HepG2 (cell line): Measurements from ENCODE around the gene KIF6. TPM values are rescaled to one million over a fixed set of nuclear protein-coding genes. Genes with fewer than 3 reads are reported as not detected.

Experiments
- ATAC-seq: fragments of 200-7000 bp; cut with Tn5 transposase; 3 replicates; pipeline ENCODE4 v1.9.1; 2020; ENCODE audit warnings: mild to moderate bottlenecking, moderate library complexity
- BruUV-seq: library from RNA; stranded (reverse); fragments of 400-500 nt; replicated peaks from 2 replicates; lab custom pipeline; 2021; lab: Mats Ljungman, UMichigan
- CTCF ChIA-PET: fragments of 300-600 bp; formaldehyde crosslinking; extraction: SDS; loops from one replicate; lab custom pipeline; 2021; ENCODE audit warnings: low total read pairs, inconsistent platforms, low intra/inter-chr PET ratio; lab: Yijun Ruan, JAX
- POLR2A ChIA-PET: fragments of 350-600 bp; sonication (Branson Sonifier 250); formaldehyde crosslinking; loops from one replicate; lab custom pipeline; 2020; ENCODE audit warnings: antibody characterized with exemption, inconsistent platforms; lab: Yijun Ruan, JAX
- DNase-seq: peaks from one replicate; pipeline ENCODE4 v3.0.0-alpha.2; 2015; ENCODE audit warnings: low spot score
- FAIRE-seq: peaks from 3 replicates; lab custom pipeline; 2011; peaks lifted over from hg19 to GRCh38; lab: Jason Lieb, UNC
- H2AFZ ChIP-seq: one replicate; pipeline ENCODE4 v1.6.1; 2011; ENCODE audit warnings: low read length, inconsistent platforms
- H3K27ac ChIP-seq: fragments of 300-600 bp; 3 replicates; pipeline ENCODE4 v1.8.0; 2011; ENCODE audit warnings: mixed run types, mild to moderate bottlenecking, mixed read lengths, low read length, inconsistent platforms; ENCODE audit not compliant: insufficient read depth; ENCODE audit errors: extremely low read length
- H3K27me3 ChIP-seq, 2 experiments: fragments of 200-600 bp in 1 of 2; 2 replicates in 1 of 2; 3 replicates in 1 of 2; pipeline versions ENCODE4 v1.6.0 to v1.8.0; 2011; ENCODE audit warnings: low read length in 2 of 2, mild to moderate bottlenecking in 2 of 2, moderate library complexity in 2 of 2, inconsistent platforms in 1 of 2; ENCODE audit not compliant: insufficient read depth in 2 of 2, control insufficient read depth in 1 of 2
- H3K36me3 ChIP-seq, 2 experiments: fragments of 200-600 bp in 1 of 2; replicated peaks in 1 of 2; 2 replicates in 1 of 2; 3 replicates in 1 of 2; pipeline versions ENCODE4 v1.5.1 to v1.8.0; 2011; ENCODE audit warnings: low read length in 2 of 2, inconsistent platforms in 1 of 2; ENCODE audit not compliant: insufficient read depth in 2 of 2, control insufficient read depth in 1 of 2
- H3K4me1 ChIP-seq: 2 replicates; pipeline ENCODE4 v1.5.1; 2012; ENCODE audit warnings: low read length, inconsistent platforms; ENCODE audit not compliant: insufficient read depth
- H3K4me2 ChIP-seq: 2 replicates; pipeline ENCODE4 v1.6.0; 2011; ENCODE audit warnings: low read depth, low read length, inconsistent platforms
- H3K4me3 ChIP-seq, 3 experiments: fragments of 200-600 bp in 1 of 3; sonication (generic), shearing (Covaris generic) in 1 of 3; replicated peaks in 1 of 3; 2 replicates each; pipeline ENCODE4 v1.5.1; 2011 to 2016; ENCODE audit warnings: low read length in 3 of 3, inconsistent platforms in 2 of 3, low read depth in 2 of 3, mild to moderate bottlenecking in 2 of 3, control low read depth in 1 of 3, mixed read lengths in 1 of 3; ENCODE audit not compliant: insufficient read depth in 1 of 3
- H3K79me2 ChIP-seq: one replicate; pipeline ENCODE4 v1.6.1; 2011; ENCODE audit warnings: low read length, inconsistent platforms; ENCODE audit not compliant: insufficient read depth
- H3K9ac ChIP-seq: 2 replicates; pipeline ENCODE4 v1.6.0; 2011; ENCODE audit warnings: mild to moderate bottlenecking, low read depth, low read length, inconsistent platforms; ENCODE audit not compliant: insufficient read depth
- H3K9me3 ChIP-seq: 2 replicates; pipeline ENCODE4 v1.5.1; 2012; ENCODE audit warnings: mild to moderate bottlenecking, low read length
- H4K20me1 ChIP-seq: 2 replicates; pipeline ENCODE4 v1.6.0; 2011; ENCODE audit warnings: inconsistent platforms, mild to moderate bottlenecking, low read length, moderate library complexity; ENCODE audit not compliant: insufficient read depth
- MLLT10 ChIP-seq: sonication (generic); formaldehyde crosslinking; IDR thresholded peaks from 2 replicates; pipeline ENCODE4 v1.4.0; 2020; ENCODE audit warnings: missing genetic modification reagents
- SP5 ChIP-seq: IDR thresholded peaks from 2 replicates; pipeline ENCODE4 v1.6.1; 2016; ENCODE audit warnings: low read depth, borderline replicate concordance
- SRY ChIP-seq: sonication (generic); formaldehyde crosslinking; IDR thresholded peaks from 2 replicates; pipeline ENCODE4 v1.8.0; 2022; ENCODE audit warnings: mild to moderate bottlenecking, missing genetic modification reagents
- ZNF589 ChIP-seq: sonication (generic); formaldehyde crosslinking; conservative IDR thresholded peaks from 2 replicates; pipeline ENCODE4 v1.8.0; 2022; ENCODE audit warnings: mild to moderate bottlenecking, moderate library complexity, missing genetic modification reagents
- ZNF652 ChIP-seq: IDR thresholded peaks from 2 replicates; pipeline ENCODE4 v1.6.1; 2016; ENCODE audit warnings: low read depth, borderline replicate concordance
- ZNF713 ChIP-seq: sonication (generic); formaldehyde crosslinking; IDR thresholded peaks from 2 replicates; pipeline ENCODE4 v1.4.0; 2020; ENCODE audit warnings: mild to moderate bottlenecking, missing genetic modification reagents
- WGBS: methylation state at CpG from one replicate; pipeline ENCODE4 v1.1.6; 2017; ENCODE audit warnings: low lambda C conversion rate; 5-methylcytosine and 5-hydroxymethylcytosine counted together
- in situ Hi-C: cut with HindIII; loops from 2 replicates; pipeline ENCODE4 v1.10.0; 2017; ENCODE audit warnings: low pct_unique_long_range_greater_than_20kb; ENCODE audit not compliant: extremely low pct_ligation_motif_present
- intact Hi-C: fragments of 100-400 bp; cut with micrococcal nuclease; formaldehyde crosslinking; loops from one replicate; pipeline ENCODE4 v1.10.0; 2022; ENCODE audit not compliant: unreplicated experiment
- polyA plus RNA-seq, 8 experiments: library from polyadenylated mRNA; depleted of rRNA in 3 of 8; stranded (reverse) in 7 of 8; unstranded in 1 of 8; fragments of >200 nt; fragmentation: Illumina TruSeq in 4 of 8; extraction: Trizol in 4 of 8; gene quantifications; 2 replicates each; pipeline versions ENCODE4 v1.2.1 to v1.2.3, GENCODE V29; 2011 to 2016; ENCODE audit warnings: low read depth in 4 of 8, missing spikeins in 1 of 8, mixed read lengths in 1 of 8; ENCODE audit not compliant: insufficient read depth in 1 of 8
- total RNA-seq, 5 experiments: library from RNA; depleted of rRNA; stranded (reverse); fragments of >200 nt; fragmentation: Illumina TruSeq; extraction: Trizol; gene quantifications; 2 replicates each; pipeline ENCODE4 v1.2.3, GENCODE V29; 2016; ENCODE audit warnings: low read depth in 1 of 5
- TF ChIP-seq, protein P1 (sequence below): sonication (generic); formaldehyde crosslinking; IDR thresholded peaks from 2 replicates; pipeline ENCODE4 v1.4.0; 2020; ENCODE audit warnings: missing genetic modification reagents, borderline replicate concordance
- TF ChIP-seq, protein P2 (sequence below): sonication (generic); formaldehyde crosslinking; IDR thresholded peaks from 2 replicates; pipeline ENCODE4 v1.4.0; 2020; ENCODE audit warnings: missing genetic modification reagents, borderline replicate concordance
- TF ChIP-seq, protein P3 (sequence below): sonication (generic); formaldehyde crosslinking; IDR thresholded peaks from 2 replicates; pipeline ENCODE4 v1.5.0; 2020; ENCODE audit warnings: mild to moderate bottlenecking, missing genetic modification reagents, borderline replicate concordance

KIF6 gene
- total and polyA plus RNA-seq, 2 of the 13 experiments (the other 11 are each of a cell fraction or from before 2014, with no cell fraction given), result 0.04 to 0.27 TPM

DNA sequence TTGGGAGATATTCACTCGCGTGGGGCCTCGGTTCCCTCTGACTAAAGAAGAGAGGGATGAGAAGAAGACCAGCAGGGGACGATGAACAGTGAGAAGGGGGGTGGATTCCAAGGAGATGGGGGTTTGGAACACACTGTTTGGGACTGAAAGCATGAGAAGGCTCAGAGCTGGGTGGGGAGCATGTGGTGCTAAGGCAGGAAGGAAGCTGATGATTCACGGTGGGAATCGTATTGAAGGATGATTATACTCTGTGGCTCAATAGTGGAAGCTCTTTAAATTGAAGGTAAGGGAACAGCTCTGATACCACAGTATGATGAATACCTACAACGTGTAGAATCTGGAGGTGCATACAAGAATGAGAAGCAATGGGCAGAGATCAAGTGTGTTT, 285.2 kb downstream of the KIF6 start (continued):
- TF ChIP-seq ZNF713 (no peak), ZNF652 (CRISPR knock-in tag) (no peak)

DNA sequence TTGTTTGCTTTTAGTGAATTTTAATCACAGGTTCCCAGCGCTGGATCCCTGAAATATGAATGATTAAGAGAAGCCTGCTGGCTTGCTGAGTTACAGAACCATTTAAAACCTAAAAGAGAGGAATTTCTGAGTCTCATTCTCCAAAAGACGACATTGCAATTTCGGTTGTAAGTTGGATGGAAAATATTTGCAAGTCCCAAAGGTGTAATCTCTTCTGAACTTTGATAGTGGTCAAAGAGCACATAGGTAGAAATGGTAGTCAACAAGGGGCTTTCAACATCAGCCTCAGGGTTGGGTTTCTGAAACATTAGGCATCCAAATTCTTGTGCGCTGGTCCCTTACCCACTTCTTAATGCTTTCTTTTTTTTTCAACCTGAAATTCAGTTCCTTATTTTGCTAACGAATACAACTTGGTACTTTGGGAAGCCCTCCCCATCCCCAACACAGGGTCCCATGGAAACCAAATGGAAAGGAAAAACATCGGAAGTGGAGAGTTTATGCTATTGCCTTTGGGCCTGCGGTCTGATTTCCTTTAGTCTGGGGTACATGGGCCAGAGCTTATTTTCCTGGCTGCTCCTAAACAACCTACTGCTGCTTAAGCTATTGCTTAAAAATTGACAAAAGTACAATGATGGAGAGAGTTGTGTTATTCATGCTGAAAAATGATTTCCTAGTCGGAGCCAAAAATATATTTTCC, 285.7 kb downstream of the KIF6 start:
- no peak overlapping the region for H3K27ac ChIP-seq
- 31% methylated on average over 8 of the region's 8 CpGs for WGBS
- ChIA-PET CTCF (no interaction called here), POLR2A (no interaction called here)
- H3K79me2 ChIP-seq, result no peaks in the 10 kb centered on the region
- no peak overlapping the region for H3K9ac ChIP-seq
- DNase-seq (no peak), FAIRE-seq (no peak), ATAC-seq (no peak)
- H3K4me1 ChIP-seq, result no peaks in the 10 kb centered on the region
- peaks cover 14% of the 10 kb centered on the region for H3K9me3 ChIP-seq
- H3K27me3 ChIP-seq, result no peaks in the 10 kb centered on the region
- in situ Hi-C loops (no loop called here), intact Hi-C loops (no loop called here)
- no peaks in the 10 kb centered on the region for H3K36me3 ChIP-seq
- no peak for TF ChIP-seq ZNF589 (CRISPR knock-in tag)
- TF ChIP-seq, protein P1, sequence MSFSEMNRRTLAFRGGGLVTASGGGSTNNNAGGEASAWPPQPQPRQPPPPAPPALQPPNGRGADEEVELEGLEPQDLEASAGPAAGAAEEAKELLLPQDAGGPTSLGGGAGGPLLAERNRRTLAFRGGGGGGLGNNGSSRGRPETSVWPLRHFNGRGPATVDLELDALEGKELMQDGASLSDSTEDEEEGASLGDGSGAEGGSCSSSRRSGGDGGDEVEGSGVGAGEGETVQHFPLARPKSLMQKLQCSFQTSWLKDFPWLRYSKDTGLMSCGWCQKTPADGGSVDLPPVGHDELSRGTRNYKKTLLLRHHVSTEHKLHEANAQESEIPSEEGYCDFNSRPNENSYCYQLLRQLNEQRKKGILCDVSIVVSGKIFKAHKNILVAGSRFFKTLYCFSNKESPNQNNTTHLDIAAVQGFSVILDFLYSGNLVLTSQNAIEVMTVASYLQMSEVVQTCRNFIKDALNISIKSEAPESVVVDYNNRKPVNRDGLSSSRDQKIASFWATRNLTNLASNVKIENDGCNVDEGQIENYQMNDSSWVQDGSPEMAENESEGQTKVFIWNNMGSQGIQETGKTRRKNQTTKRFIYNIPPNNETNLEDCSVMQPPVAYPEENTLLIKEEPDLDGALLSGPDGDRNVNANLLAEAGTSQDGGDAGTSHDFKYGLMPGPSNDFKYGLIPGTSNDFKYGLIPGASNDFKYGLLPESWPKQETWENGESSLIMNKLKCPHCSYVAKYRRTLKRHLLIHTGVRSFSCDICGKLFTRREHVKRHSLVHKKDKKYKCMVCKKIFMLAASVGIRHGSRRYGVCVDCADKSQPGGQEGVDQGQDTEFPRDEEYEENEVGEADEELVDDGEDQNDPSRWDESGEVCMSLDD (CRISPR knock-in tag), result no peak
- no peak for TF ChIP-seq MLLT10 (CRISPR knock-in tag)
- TF ChIP-seq, protein P2, sequence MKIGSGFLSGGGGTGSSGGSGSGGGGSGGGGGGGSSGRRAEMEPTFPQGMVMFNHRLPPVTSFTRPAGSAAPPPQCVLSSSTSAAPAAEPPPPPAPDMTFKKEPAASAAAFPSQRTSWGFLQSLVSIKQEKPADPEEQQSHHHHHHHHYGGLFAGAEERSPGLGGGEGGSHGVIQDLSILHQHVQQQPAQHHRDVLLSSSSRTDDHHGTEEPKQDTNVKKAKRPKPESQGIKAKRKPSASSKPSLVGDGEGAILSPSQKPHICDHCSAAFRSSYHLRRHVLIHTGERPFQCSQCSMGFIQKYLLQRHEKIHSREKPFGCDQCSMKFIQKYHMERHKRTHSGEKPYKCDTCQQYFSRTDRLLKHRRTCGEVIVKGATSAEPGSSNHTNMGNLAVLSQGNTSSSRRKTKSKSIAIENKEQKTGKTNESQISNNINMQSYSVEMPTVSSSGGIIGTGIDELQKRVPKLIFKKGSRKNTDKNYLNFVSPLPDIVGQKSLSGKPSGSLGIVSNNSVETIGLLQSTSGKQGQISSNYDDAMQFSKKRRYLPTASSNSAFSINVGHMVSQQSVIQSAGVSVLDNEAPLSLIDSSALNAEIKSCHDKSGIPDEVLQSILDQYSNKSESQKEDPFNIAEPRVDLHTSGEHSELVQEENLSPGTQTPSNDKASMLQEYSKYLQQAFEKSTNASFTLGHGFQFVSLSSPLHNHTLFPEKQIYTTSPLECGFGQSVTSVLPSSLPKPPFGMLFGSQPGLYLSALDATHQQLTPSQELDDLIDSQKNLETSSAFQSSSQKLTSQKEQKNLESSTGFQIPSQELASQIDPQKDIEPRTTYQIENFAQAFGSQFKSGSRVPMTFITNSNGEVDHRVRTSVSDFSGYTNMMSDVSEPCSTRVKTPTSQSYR (CRISPR knock-in tag), result no peak
- TF ChIP-seq, protein P3, sequence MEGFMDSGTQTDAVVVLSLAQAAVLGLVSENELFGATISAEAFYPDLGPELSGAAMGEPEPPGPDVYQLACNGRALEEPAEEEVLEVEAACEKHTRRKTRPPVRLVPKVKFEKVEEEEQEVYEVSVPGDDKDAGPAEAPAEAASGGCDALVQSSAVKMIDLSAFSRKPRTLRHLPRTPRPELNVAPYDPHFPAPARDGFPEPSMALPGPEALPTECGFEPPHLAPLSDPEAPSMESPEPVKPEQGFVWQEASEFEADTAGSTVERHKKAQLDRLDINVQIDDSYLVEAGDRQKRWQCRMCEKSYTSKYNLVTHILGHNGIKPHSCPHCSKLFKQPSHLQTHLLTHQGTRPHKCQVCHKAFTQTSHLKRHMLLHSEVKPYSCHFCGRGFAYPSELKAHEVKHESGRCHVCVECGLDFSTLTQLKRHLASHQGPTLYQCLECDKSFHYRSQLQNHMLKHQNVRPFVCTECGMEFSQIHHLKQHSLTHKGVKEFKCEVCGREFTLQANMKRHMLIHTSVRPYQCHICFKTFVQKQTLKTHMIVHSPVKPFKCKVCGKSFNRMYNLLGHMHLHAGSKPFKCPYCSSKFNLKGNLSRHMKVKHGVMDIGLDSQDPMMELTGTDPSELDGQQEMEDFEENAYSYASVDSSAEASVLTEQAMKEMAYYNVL (CRISPR knock-in tag), result no peak
- TF ChIP-seq SRY (CRISPR knock-in tag), result no peak
- TF ChIP-seq SP5 (CRISPR knock-in tag), result no peak
- H2AFZ ChIP-seq, result no peak overlapping the region
- no peaks in the 10 kb centered on the region for H4K20me1 ChIP-seq
- no peak overlapping the region for H3K4me2 ChIP-seq
- no TSS peak for BruUV-seq
- no peak overlapping the region for H3K4me3 ChIP-seq
